ENCODE results near the gene MATN4. TPM values are rescaled to one million over a fixed set of nuclear protein-coding genes. Genes with fewer than 3 reads are reported as not detected.

Gene MATN4
- total RNA-seq, 1 donor from 2014 or later, result not detected

GRCh38 chr20:45315672-45316071, 7.6 kb upstream of the MATN4 start:
- H3K27me3 ChIP-seq (ENCODE audit: low read depth), result peaks cover 71% of the 10 kb centered on the region
- no peak overlapping the region for H3K27ac ChIP-seq (replicated peaks)
- H3K36me3 ChIP-seq, result no peaks in the 10 kb centered on the region
- no peaks in the 10 kb centered on the region for H3K4me1 ChIP-seq
- TF ChIP-seq CTCF (IDR thresholded peaks at IDR 0.05; ENCODE audit: borderline replicate concordance), result no peak
- DNase-seq, result no peak
- no peak overlapping the region for H3K4me3 ChIP-seq
- intact Hi-C loops (cut with micrococcal nuclease), result no loop called here
- H3K9me3 ChIP-seq (replicated peaks), result no peaks in the 10 kb centered on the region

- no peaks in the 10 kb centered on the region for H3K9me3 ChIP-seq (replicated peaks)
- no peak overlapping the region for H3K27ac ChIP-seq (replicated peaks)
- no peak overlapping the region for H3K4me3 ChIP-seq
- H3K36me3 ChIP-seq, result no peaks in the 10 kb centered on the region
- peaks cover 88% of the 10 kb centered on the region for H3K27me3 ChIP-seq (ENCODE audit: low read depth)
- no peak for TF ChIP-seq CTCF (IDR thresholded peaks at IDR 0.05; ENCODE audit: borderline replicate concordance)
- no peak for DNase-seq
- intact Hi-C loops (cut with micrococcal nuclease), result no loop called here
- no peaks in the 10 kb centered on the region for H3K4me1 ChIP-seq
Observed at GRCh38 chr20:45313943-45314342, 5.8 kb upstream of the MATN4 start.

GRCh38 chr20:45313065-45313695, 5.1 kb upstream of the MATN4 start:
- DNase-seq, result no peak
- Histone ChIP-seq H3K27ac (replicated peaks) (no peak overlapping the region), H3K4me1 (no peaks in the 10 kb centered on the region), H3K4me3 (no peak overlapping the region), H3K9me3 (replicated peaks) (no peaks in the 10 kb centered on the region), H3K27me3 (ENCODE audit: low read depth) (peaks cover 94% of the 10 kb centered on the region), H3K36me3 (no peaks in the 10 kb centered on the region)
- intact Hi-C loops (cut with micrococcal nuclease), result no loop called here
- TF ChIP-seq CTCF (IDR thresholded peaks at IDR 0.05; ENCODE audit: borderline replicate concordance), result no peak

- Histone ChIP-seq H3K9me3 (replicated peaks) (no peaks in the 10 kb centered on the region), H3K27ac (replicated peaks) (no peak overlapping the region), H3K4me1 (no peaks in the 10 kb centered on the region), H3K4me3 (no peak overlapping the region), H3K27me3 (ENCODE audit: low read depth) (peaks cover 94% of the 10 kb centered on the region), H3K36me3 (no peaks in the 10 kb centered on the region)
- no peak for TF ChIP-seq CTCF (IDR thresholded peaks at IDR 0.05; ENCODE audit: borderline replicate concordance)
- intact Hi-C loops (cut with micrococcal nuclease), result no loop called here
- DNase-seq, result no peak
Observed at GRCh38 chr20:45312241-45312640, 4.1 kb upstream of the MATN4 start.

- peak; percentile 76 for TF ChIP-seq CTCF (IDR thresholded peaks at IDR 0.05; ENCODE audit: borderline replicate concordance)
- Histone ChIP-seq H3K36me3 (no peaks in the 10 kb centered on the region), H3K27me3 (ENCODE audit: low read depth) (peaks cover 94% of the 10 kb centered on the region), H3K27ac (replicated peaks) (no peak overlapping the region), H3K4me1 (no peaks in the 10 kb centered on the region), H3K4me3 (no peak overlapping the region), H3K9me3 (replicated peaks) (no peaks in the 10 kb centered on the region)
- intact Hi-C loops (cut with micrococcal nuclease), result no loop called here
- peak; percentile 40 for DNase-seq
Observed at GRCh38 chr20:45311589-45312211, 3.6 kb upstream of the MATN4 start.
